HCT116 (cell line): ENCODE measurements around the gene TUBA4A. TPM values are rescaled to one million over a fixed set of nuclear protein-coding genes. Genes with fewer than 3 reads are reported as not detected.

Experiments used
- ATAC-seq: fragments of 200-7000 bp; cut with Tn5 transposase; 2 replicates; pipeline ENCODE4 v1.9.1; 2020; ENCODE audit warnings: mild to moderate bottlenecking, moderate library complexity
- BruUV-seq: library from RNA; stranded (reverse); fragments of 400-500 nt; replicated peaks from 2 replicates; lab custom pipeline; 2021; lab: Mats Ljungman, UMichigan
- CTCF ChIA-PET: fragments of 300-600 bp; sonication (Branson Sonifier 250); formaldehyde crosslinking; loops from one replicate; lab custom pipeline; 2021; ENCODE audit warnings: antibody characterized with exemption; lab: Charles Lee
- POLR2A ChIA-PET: fragments of 300-600, 350-600 bp; sonication (Branson Sonifier 250); formaldehyde crosslinking; loops from one replicate; lab custom pipeline; 2021; ENCODE audit warnings: antibody characterized with exemption; lab: Charles Lee
- RAD21 ChIA-PET, 2 experiments: fragments of 300-600 bp; sonication (Branson Sonifier 250); formaldehyde crosslinking; loops; one replicate each; lab custom pipeline; 2023; ENCODE audit warnings: low total read pairs in 2 of 2; ENCODE audit not compliant: uncharacterized antibody in 2 of 2, unreplicated experiment in 2 of 2, low non-redundant PET in 1 of 2; lab: Charles Lee
- DNase-seq: peaks from one replicate; pipeline ENCODE4 v3.0.0-alpha.2; 2010; ENCODE audit warnings: low read depth, low spot score
- H2AFZ ChIP-seq: fragments of 200-600 bp; shearing (Covaris generic), sonication (generic); 2 replicates; pipeline ENCODE4 v1.6.1; 2017; ENCODE audit warnings: low read depth, mixed run types, mixed read lengths, antibody characterized with exemption, low read length; ENCODE audit not compliant: poor library complexity, severe bottlenecking
- H3K27ac ChIP-seq: 2 replicates; pipeline ENCODE4 v1.5.1; 2012; ENCODE audit warnings: low read depth, low read length
- H3K27me3 ChIP-seq: fragments of 200-600 bp; sonication (generic); 2 replicates; pipeline ENCODE4 v1.6.1; 2016; ENCODE audit warnings: mixed run types, low read length, mixed read lengths; ENCODE audit not compliant: insufficient read depth
- H3K36me3 ChIP-seq, 2 experiments: fragments of 200-500 bp in 1 of 2; fragments of 200-600 bp in 1 of 2; sonication (Bioruptor generic) in 1 of 2; sonication (generic) in 1 of 2; 2 replicates each; pipeline versions ENCODE4 v1.5.1 to v1.6.1; 2014 to 2016; ENCODE audit warnings: low read length in 2 of 2, inconsistent platforms in 1 of 2, mixed read lengths in 1 of 2, mixed run types in 1 of 2; ENCODE audit not compliant: insufficient read depth in 2 of 2, control insufficient read depth in 1 of 2
- H3K4me1 ChIP-seq, 2 experiments: fragments of 200-600 bp in 1 of 2; sonication (generic) in 1 of 2; 2 replicates each; pipeline versions ENCODE4 v1.5.1 to v1.6.1; 2012 to 2017; ENCODE audit warnings: low read length in 2 of 2, inconsistent platforms in 1 of 2, mild to moderate bottlenecking in 1 of 2, mixed read lengths in 1 of 2, mixed run types in 1 of 2, moderate library complexity in 1 of 2; ENCODE audit not compliant: insufficient read depth in 2 of 2, control insufficient read depth in 1 of 2
- H3K4me2 ChIP-seq: fragments of 200-600 bp; sonication (generic); 2 replicates; pipeline ENCODE4 v1.6.1; 2017; ENCODE audit warnings: mixed run types, low read length, mixed read lengths
- H3K4me3 ChIP-seq, 2 experiments: fragments of 200-600 bp in 1 of 2; sonication (generic) in 1 of 2; replicated peaks in 1 of 2; 2 replicates each; pipeline ENCODE4 v1.5.1; 2011 to 2016; ENCODE audit warnings: low read length in 2 of 2, control low read depth in 1 of 2, low read depth in 1 of 2, mild to moderate bottlenecking in 1 of 2, mixed read lengths in 1 of 2, mixed run types in 1 of 2
- H3K79me2 ChIP-seq: fragments of 200-600 bp; sonication (generic); 2 replicates; pipeline ENCODE4 v1.6.1; 2017; ENCODE audit warnings: mild to moderate bottlenecking, mixed run types, low read length, moderate library complexity, mixed read lengths; ENCODE audit not compliant: insufficient read depth
- H3K9ac ChIP-seq: fragments of 200-600 bp; sonication (generic); 2 replicates; pipeline ENCODE4 v1.6.1; 2016; ENCODE audit warnings: low read length, mixed read lengths
- H3K9me2 ChIP-seq: fragments of 200-600 bp; sonication (generic), shearing (Covaris generic); 2 replicates; pipeline ENCODE4 v1.6.1; 2017; ENCODE audit warnings: mixed run types, mild to moderate bottlenecking, moderate library complexity; ENCODE audit not compliant: insufficient read depth
- H3K9me3 ChIP-seq, 2 experiments: fragments of 200-500 bp in 1 of 2; fragments of 200-600 bp in 1 of 2; sonication (Bioruptor generic) in 1 of 2; sonication (generic) in 1 of 2; 2 replicates each; pipeline ENCODE4 v1.6.1; 2014 to 2017; ENCODE audit warnings: low read length in 2 of 2, mixed read lengths in 2 of 2, inconsistent platforms in 1 of 2, low read depth in 1 of 2, mild to moderate bottlenecking in 1 of 2, mixed run types in 1 of 2, moderate library complexity in 1 of 2; ENCODE audit not compliant: control insufficient read depth in 1 of 2, insufficient read depth in 1 of 2
- H4K20me1 ChIP-seq: fragments of 200-600 bp; sonication (generic), shearing (Covaris generic); 2 replicates; pipeline ENCODE4 v1.6.1; 2017; ENCODE audit warnings: mixed run types, mild to moderate bottlenecking, moderate library complexity; ENCODE audit not compliant: insufficient read depth
- CBX3 ChIP-seq: IDR thresholded peaks from 2 replicates; pipeline ENCODE4 v1.6.1; 2012; ENCODE audit warnings: low read depth
- CTCF ChIP-seq, 3 experiments: fragments of 200-600 bp in 1 of 3; sonication (generic) in 1 of 3; IDR thresholded peaks in 2 of 3; conservative IDR thresholded peaks in 1 of 3; 2 replicates each; pipeline ENCODE4 v1.5.1; 2012 to 2017; ENCODE audit warnings: low read depth in 2 of 3, low read length in 2 of 3, antibody characterized with exemption in 1 of 3, borderline replicate concordance in 1 of 3, control low read depth in 1 of 3, mild to moderate bottlenecking in 1 of 3, mixed read lengths in 1 of 3, mixed run types in 1 of 3, moderate library complexity in 1 of 3; ENCODE audit not compliant: insufficient read depth in 1 of 3
- EGR1 ChIP-seq: IDR thresholded peaks from 2 replicates; pipeline ENCODE4 v1.6.1; 2012; ENCODE audit warnings: low read depth
- ELF1 ChIP-seq: IDR thresholded peaks from 2 replicates; pipeline ENCODE4 v1.6.1; 2012; ENCODE audit warnings: low read depth, borderline replicate concordance
- EZH2 ChIP-seq: fragments of 200-600 bp; sonication (generic); IDR thresholded peaks from 2 replicates; pipeline ENCODE4 v1.6.1; 2017; ENCODE audit warnings: antibody characterized with exemption, mixed run types
- EZH2phosphoT487 ChIP-seq: fragments of 200-600 bp; IDR thresholded peaks from 2 replicates; pipeline ENCODE4 v1.6.1; 2018; ENCODE audit warnings: antibody characterized with exemption, borderline replicate concordance
- FOSL1 ChIP-seq: IDR thresholded peaks from 2 replicates; pipeline ENCODE4 v1.6.1; 2012; ENCODE audit warnings: low read depth
- JUND ChIP-seq: IDR thresholded peaks from 2 replicates; pipeline ENCODE4 v1.6.1; 2012
- MAX ChIP-seq: IDR thresholded peaks from 2 replicates; pipeline ENCODE4 v1.6.1; 2012
- POLR2A ChIP-seq: IDR thresholded peaks from 2 replicates; pipeline ENCODE4 v1.7.0; 2011; ENCODE audit warnings: borderline replicate concordance; ENCODE audit not compliant: insufficient read depth, insufficient read length; ENCODE audit errors: extremely low read depth
- RAD21 ChIP-seq: IDR thresholded peaks from 2 replicates; pipeline ENCODE4 v1.6.1; 2012; ENCODE audit warnings: low read depth, mild to moderate bottlenecking
- SIN3A ChIP-seq: IDR thresholded peaks from 2 replicates; pipeline ENCODE4 v1.6.1; 2012; ENCODE audit warnings: low read depth
- SP1 ChIP-seq: IDR thresholded peaks from 2 replicates; pipeline ENCODE4 v1.6.1; 2012; ENCODE audit warnings: low read depth
- SRF ChIP-seq: IDR thresholded peaks from 2 replicates; pipeline ENCODE4 v1.6.1; 2012; ENCODE audit warnings: low read depth
- YY1 ChIP-seq: IDR thresholded peaks from 2 replicates; pipeline ENCODE4 v1.6.1; 2011; ENCODE audit warnings: low read length, low read depth, moderate library complexity, mild to moderate bottlenecking; ENCODE audit not compliant: insufficient replicate concordance; ENCODE audit errors: extremely low read depth
- ZFX ChIP-seq: fragments of 450-650 bp; IDR thresholded peaks from 2 replicates; pipeline ENCODE4 v1.6.1; 2017
- ZNF274 ChIP-seq: fragments of 200-500 bp; sonication (Bioruptor generic); IDR thresholded peaks from 2 replicates; pipeline ENCODE4 v1.6.1; 2014; ENCODE audit warnings: mild to moderate bottlenecking, low read depth, low read length, inconsistent platforms
- intact Hi-C: fragments of 100-400 bp; cut with micrococcal nuclease; formaldehyde crosslinking; loops from 2 replicates; pipeline ENCODE4 v1.10.0; 2022
- total RNA-seq: library from RNA; stranded (reverse); gene quantifications from one replicate; pipeline ENCODE4 v1.2.1, GENCODE V29; 2021; ENCODE audit not compliant: unreplicated experiment

The TUBA4A gene
- total RNA-seq, 1 experiment from 2014 or later = 32.7 TPM

- TF ChIP-seq RAD21 = no peak
- TF ChIP-seq SIN3A = no peak
- TF ChIP-seq MAX = no peak
- no peak for TF ChIP-seq EGR1
Measured at GRCh38 chr2:219271021-219271420, 17.3 kb upstream of the TUBA4A start (continued).

GRCh38 chr2:219270055-219270372, 16.3 kb upstream of the TUBA4A start:
- ChIA-PET CTCF (interaction anchor here (0.9 kb wide), 1 partner anchor 99 kb away, joined by 3 read pairs; no protein-coding TSS in a partner anchor), RAD21 (no interaction called here), POLR2A (interaction anchor here (1.7 kb wide), 1 partner anchor 9 kb away, joined by 5 read pairs; the partner anchor contains the start of gene DNAJB2)
- Histone ChIP-seq H3K4me3 (no peak overlapping the region), H2AFZ (no peak overlapping the region), H3K4me1 (peaks cover 24 to 27% of the 10 kb centered on the region in 2 experiments), H3K9me2 (no peaks in the 10 kb centered on the region), H3K79me2 (no peaks in the 10 kb centered on the region), H3K9ac (no peak overlapping the region), H4K20me1 (no peaks in the 10 kb centered on the region), H3K36me3 (no peaks in the 10 kb centered on the region), H3K27me3 (peaks cover 6% of the 10 kb centered on the region; the same call in 1 of the 2 replicates), H3K9me3 (no peaks in the 10 kb centered on the region), H3K4me2 (no peak overlapping the region), H3K27ac (no peak overlapping the region)
- ATAC-seq (no peak), DNase-seq (no peak)
- no TSS peak for BruUV-seq
- intact Hi-C loops = no loop called here
- TF ChIP-seq MAX = no peak
- no peak for TF ChIP-seq ZNF274
- TF ChIP-seq YY1 = no peak
- TF ChIP-seq POLR2A = no peak

GRCh38 chr2:219269362-219270054, 15.8 kb upstream of the TUBA4A start:
- TF ChIP-seq ZNF274 = no peak
- TF ChIP-seq EGR1 = no peak
- TF ChIP-seq POLR2A = no peak
- no peak for TF ChIP-seq SRF
- no peak for TF ChIP-seq CTCF (IDR thresholded peaks at IDR 0.05 in 2 of 3, conservative IDR thresholded peaks at IDR 0.05 in 1 of 3; ENCODE audit: borderline replicate concordance in 1 of 3, insufficient read depth in 1 of 3, low read depth in 2 of 3, low read length in 2 of 3)
- no peak for TF ChIP-seq SP1
- TF ChIP-seq EZH2phosphoT487 = no peak
- no peak for TF ChIP-seq FOSL1
- TF ChIP-seq MAX = no peak
- TF ChIP-seq ZFX = no peak
- no peak for TF ChIP-seq ELF1
- no peak for TF ChIP-seq CBX3
- no peak for TF ChIP-seq YY1
- TF ChIP-seq JUND = no peak
- no peak for TF ChIP-seq EZH2
- TF ChIP-seq RAD21 = no peak
- H3K9me2 ChIP-seq = no peaks in the 10 kb centered on the region
- ATAC-seq (no peak), DNase-seq (no peak)
- H3K4me1 ChIP-seq = peaks cover 19 to 22% of the 10 kb centered on the region in 2 experiments
- H4K20me1 ChIP-seq = no peaks in the 10 kb centered on the region
- RAD21 ChIA-PET = no interaction called here
- CTCF ChIA-PET = interaction anchor here (0.9 kb wide), 1 partner anchor 98 kb away, joined by 3 read pairs; no protein-coding TSS in a partner anchor
- H3K9me3 ChIP-seq = no peaks in the 10 kb centered on the region
- H2AFZ ChIP-seq = no peak overlapping the region
- peaks cover 6% of the 10 kb centered on the region; the same call in 1 of the 2 replicates for H3K27me3 ChIP-seq
- POLR2A ChIA-PET = interaction anchor here (1.7 kb wide), 1 partner anchor 10 kb away, joined by 5 read pairs; the partner anchor contains the start of gene DNAJB2
- intact Hi-C loops = no loop called here
- no peaks in the 10 kb centered on the region for H3K79me2 ChIP-seq
- BruUV-seq = no TSS peak
- no peak overlapping the region for H3K4me3 ChIP-seq
- no peak overlapping the region for H3K9ac ChIP-seq
- no peaks in the 10 kb centered on the region for H3K36me3 ChIP-seq
- H3K27ac ChIP-seq = no peak overlapping the region
- H3K4me2 ChIP-seq = no peak overlapping the region
